ENCODE measurements around the gene PRSS57. TPM values are rescaled to one million over a fixed set of nuclear protein-coding genes. Genes with fewer than 3 reads are reported as not detected.
"Not testable (repeated sequence)": the region's sequence is repeated elsewhere in the genome, so short reads cannot be mapped to it uniquely, and the experiment has no call there.

The PRSS57 gene
- not detected in 2 replicates for total RNA-seq (2014; rRNA removed; shearing (Covaris generic))

GRCh38 chr19:695352-695949, at the start of gene PRSS57:
PRSS57 (minus strand) TSS chr19:695452; CDS start chr19:695430, 22 bp downstream.
- no peak for DNase-seq
- Histone ChIP-seq H3K27me3 (0 out of 2 replicates have a peak, but pooled peaks cover 3% of the 10 kb centered on the region), H3K27ac (no peak within 1 kb of the TSS), H3K4me3 (no peak within 1 kb of the TSS), H3K9me3 (replicated peaks) (no peaks in the 10 kb centered on the region), H3K4me1 (no peaks in the 10 kb centered on the region), H3K36me3 (no peaks in the 10 kb centered on the region)

GRCh38 chr19:743168-743687, 48.0 kb upstream of the PRSS57 start:
- Histone ChIP-seq H3K36me3 (no peaks in the 10 kb centered on the region), H3K27ac (no peak overlapping the region), H3K4me3 (no peak overlapping the region), H3K9me3 (replicated peaks) (no peaks in the 10 kb centered on the region), H3K27me3 (no peaks in the 10 kb centered on the region), H3K4me1 (no peaks in the 10 kb centered on the region)
- DNase-seq, result no peak

- no peaks in the 10 kb centered on the region for H3K27me3 ChIP-seq
Measured at GRCh38 chr19:742540-743075, 47.4 kb upstream of the PRSS57 start.

GRCh38 chr19:741506-742131, 46.4 kb upstream of the PRSS57 start:
- H3K4me1 ChIP-seq, result no peaks in the 10 kb centered on the region
- DNase-seq, result peak; percentile 46 to 57
- H3K4me3 ChIP-seq, result no peak overlapping the region
- no peak overlapping the region for H3K27ac ChIP-seq
- no peaks in the 10 kb centered on the region for H3K27me3 ChIP-seq
- no peaks in the 10 kb centered on the region for H3K9me3 ChIP-seq (replicated peaks)
- H3K36me3 ChIP-seq, result no peaks in the 10 kb centered on the region

More at GRCh38 chr19:742540-743075, 47.4 kb upstream of the PRSS57 start:
- H3K4me1 ChIP-seq, result no peaks in the 10 kb centered on the region
- H3K9me3 ChIP-seq (replicated peaks), result no peaks in the 10 kb centered on the region
- no peak overlapping the region for H3K27ac ChIP-seq
- DNase-seq, result no peak
- H3K36me3 ChIP-seq, result no peaks in the 10 kb centered on the region
- H3K4me3 ChIP-seq, result no peak overlapping the region

- not testable (repeated sequence) for DNase-seq; H3K27ac ChIP-seq; H3K9me3 ChIP-seq (replicated peaks); H3K36me3 ChIP-seq; H3K27me3 ChIP-seq; H3K4me3 ChIP-seq; H3K4me1 ChIP-seq
Measured at GRCh38 chr19:740816-741505, 45.7 kb upstream of the PRSS57 start.

- no peak for DNase-seq
- Histone ChIP-seq H3K27ac (no peak overlapping the region), H3K36me3 (no peaks in the 10 kb centered on the region), H3K4me1 (no peaks in the 10 kb centered on the region), H3K27me3 (no peaks in the 10 kb centered on the region), H3K4me3 (no peak overlapping the region), H3K9me3 (replicated peaks) (no peaks in the 10 kb centered on the region)
Measured at GRCh38 chr19:739998-740715, 44.9 kb upstream of the PRSS57 start.

- Histone ChIP-seq H3K27me3 (no peaks in the 10 kb centered on the region), H3K4me1 (no peaks in the 10 kb centered on the region), H3K9me3 (replicated peaks) (no peaks in the 10 kb centered on the region), H3K4me3 (no peak overlapping the region), H3K36me3 (no peaks in the 10 kb centered on the region), H3K27ac (no peak overlapping the region)
- DNase-seq, result no peak
Measured at GRCh38 chr19:738509-739128, 43.4 kb upstream of the PRSS57 start.

- Histone ChIP-seq H3K36me3 (no peaks in the 10 kb centered on the region), H3K4me1 (no peaks in the 10 kb centered on the region), H3K9me3 (replicated peaks) (no peaks in the 10 kb centered on the region), H3K27ac (no peak overlapping the region), H3K27me3 (no peaks in the 10 kb centered on the region), H3K4me3 (no peak overlapping the region)
- peak; percentile 61 to 69 for DNase-seq
Measured at GRCh38 chr19:737591-738093, 42.4 kb upstream of the PRSS57 start.

GRCh38 chr19:736125-736524, 40.9 kb upstream of the PRSS57 start:
- H3K27me3 ChIP-seq, result no peaks in the 10 kb centered on the region
- no peak overlapping the region for H3K27ac ChIP-seq
- no peaks in the 10 kb centered on the region for H3K4me1 ChIP-seq
- no peaks in the 10 kb centered on the region for H3K36me3 ChIP-seq
- no peaks in the 10 kb centered on the region for H3K9me3 ChIP-seq (replicated peaks)
- DNase-seq, result no peak
- H3K4me3 ChIP-seq, result no peak overlapping the region

- DNase-seq, result no peak
- no peak overlapping the region for H3K4me3 ChIP-seq
- no peaks in the 10 kb centered on the region for H3K9me3 ChIP-seq (replicated peaks)
- H3K27ac ChIP-seq, result no peak overlapping the region
- no peaks in the 10 kb centered on the region for H3K36me3 ChIP-seq
- no peaks in the 10 kb centered on the region for H3K4me1 ChIP-seq
- H3K27me3 ChIP-seq, result no peaks in the 10 kb centered on the region
Measured at GRCh38 chr19:734716-735115, 39.5 kb upstream of the PRSS57 start.

- H3K27me3 ChIP-seq, result no peaks in the 10 kb centered on the region
- H3K36me3 ChIP-seq, result no peaks in the 10 kb centered on the region
- no peaks in the 10 kb centered on the region for H3K4me1 ChIP-seq
- H3K4me3 ChIP-seq, result no peak overlapping the region
- no peak for DNase-seq
- H3K27ac ChIP-seq, result no peak overlapping the region
- no peaks in the 10 kb centered on the region for H3K9me3 ChIP-seq (replicated peaks)
Measured at GRCh38 chr19:732148-733069, 37.2 kb upstream of the PRSS57 start.

GRCh38 chr19:731000-731399, 35.7 kb upstream of the PRSS57 start:
- Histone ChIP-seq H3K4me1 (no peaks in the 10 kb centered on the region), H3K27ac (no peak overlapping the region), H3K9me3 (replicated peaks) (no peaks in the 10 kb centered on the region), H3K36me3 (no peaks in the 10 kb centered on the region), H3K4me3 (no peak overlapping the region), H3K27me3 (no peaks in the 10 kb centered on the region)
- no peak for DNase-seq

GRCh38 chr19:729965-730668, 34.9 kb upstream of the PRSS57 start:
- H3K9me3 ChIP-seq (replicated peaks), result no peaks in the 10 kb centered on the region
- no peak overlapping the region for H3K27ac ChIP-seq
- DNase-seq, result no peak
- H3K27me3 ChIP-seq, result no peaks in the 10 kb centered on the region
- no peaks in the 10 kb centered on the region for H3K36me3 ChIP-seq
- no peaks in the 10 kb centered on the region for H3K4me1 ChIP-seq
- no peak overlapping the region for H3K4me3 ChIP-seq
